Left lung (tissue), 10 donors: Measurements from ENCODE around the gene ANTXR1. TPM values are rescaled to one million over a fixed set of nuclear protein-coding genes. Genes with fewer than 3 reads are reported as not detected.
A peak's percentile ranks its signal among the peaks of the same experiment; 100 is the strongest.
"Not testable (repeated sequence)": the region's sequence is repeated elsewhere in the genome, so short reads cannot be mapped to it uniquely, and the experiment has no call there.

Source experiments
- ATAC-seq: fragments of 200-7000 bp; cut with Tn5 transposase; one replicate; pipeline ENCODE4 v1.9.1; 2020; ENCODE audit warnings: moderate library complexity
- DNase-seq, 4 donors: peaks; one replicate each; pipeline ENCODE4 v3.0.0-alpha.2; 2013 to 2020
- H3K27ac ChIP-seq, 2 donors: fragments of 200-600 bp; sonication (generic) in 1 of 2; one replicate each; pipeline versions ENCODE4 v1.5.0 to v1.8.0; 2020 to 2021
- H3K27me3 ChIP-seq, 2 donors: fragments of 200-600 bp; sonication (generic) in 1 of 2; one replicate each; pipeline versions ENCODE4 v1.5.0 to v1.8.0; 2020 to 2021
- H3K36me3 ChIP-seq, 2 donors: fragments of 200-600 bp; sonication (generic) in 1 of 2; one replicate each; pipeline versions ENCODE4 v1.5.0 to v1.8.0; 2020 to 2021
- H3K4me1 ChIP-seq, 2 donors: fragments of 200-600 bp; one replicate each; pipeline ENCODE4 v1.8.0; 2021
- H3K4me3 ChIP-seq, 2 donors: fragments of 200-600 bp; sonication (generic) in 1 of 2; one replicate each; pipeline versions ENCODE4 v1.5.0 to v1.8.0; 2020 to 2021; ENCODE audit warnings: mild to moderate bottlenecking in 1 of 2
- H3K9me3 ChIP-seq, 2 donors: fragments of 200-600 bp; sonication (generic) in 1 of 2; one replicate each; pipeline versions ENCODE4 v1.5.0 to v1.8.0; 2020 to 2021
- intact Hi-C, 2 donors: fragments of 100-400 bp; cut with DNase I; formaldehyde crosslinking; loops; one replicate each; pipeline versions ENCODE4 v1.11.2 to v1.14.2; 2022
- polyA plus RNA-seq, 6 donors: library from polyadenylated mRNA; unstranded; fragments of 120-200 nt; gene quantifications; one replicate each; pipeline ENCODE4 v1.2.1, GENCODE V29; 2013; ENCODE audit not compliant: insufficient read length in 6 of 6
- total RNA-seq, 2 donors: library from RNA; stranded (reverse); fragmentation: NEBNext Ultra II Directional; extraction: Animal tissue kit (Norgen Biotek cat#: 25700); gene quantifications; one replicate each; pipeline ENCODE4 v1.2.1, GENCODE V29; 2021
- TF ChIP-seq, protein P1 (sequence below), 2 donors: fragments of 200-600 bp; sonication (generic) in 1 of 2; IDR thresholded peaks; one replicate each; pipeline versions ENCODE4 v1.5.0 to v1.8.0; 2021; ENCODE audit warnings: antibody characterized with exemption in 2 of 2
- donor health status: DM: no; HTN: yes; CAD: no.
- donor health status: DM: no; HTN: no; CAD: no.

The ANTXR1 gene
- total and polyA plus RNA-seq, 8 donors, result 70.2 to 115 (median 87.3) TPM

GRCh38 chr2:69171116-69171896 lies 158.3 kb downstream of the ANTXR1 start:
- no peak for ATAC-seq
- no peaks in the 10 kb centered on the region for H3K36me3 ChIP-seq
- H3K4me1 ChIP-seq, result peaks cover 3 to 7% of the 10 kb centered on the region in 2 donors
- no peak for DNase-seq
- no peaks in the 10 kb centered on the region for H3K9me3 ChIP-seq
- intact Hi-C loops, result no loop called here
- no peak overlapping the region for H3K27ac ChIP-seq
- no peak overlapping the region for H3K4me3 ChIP-seq
- H3K27me3 ChIP-seq, result no peaks in the 10 kb centered on the region
- TF ChIP-seq, protein P1, sequence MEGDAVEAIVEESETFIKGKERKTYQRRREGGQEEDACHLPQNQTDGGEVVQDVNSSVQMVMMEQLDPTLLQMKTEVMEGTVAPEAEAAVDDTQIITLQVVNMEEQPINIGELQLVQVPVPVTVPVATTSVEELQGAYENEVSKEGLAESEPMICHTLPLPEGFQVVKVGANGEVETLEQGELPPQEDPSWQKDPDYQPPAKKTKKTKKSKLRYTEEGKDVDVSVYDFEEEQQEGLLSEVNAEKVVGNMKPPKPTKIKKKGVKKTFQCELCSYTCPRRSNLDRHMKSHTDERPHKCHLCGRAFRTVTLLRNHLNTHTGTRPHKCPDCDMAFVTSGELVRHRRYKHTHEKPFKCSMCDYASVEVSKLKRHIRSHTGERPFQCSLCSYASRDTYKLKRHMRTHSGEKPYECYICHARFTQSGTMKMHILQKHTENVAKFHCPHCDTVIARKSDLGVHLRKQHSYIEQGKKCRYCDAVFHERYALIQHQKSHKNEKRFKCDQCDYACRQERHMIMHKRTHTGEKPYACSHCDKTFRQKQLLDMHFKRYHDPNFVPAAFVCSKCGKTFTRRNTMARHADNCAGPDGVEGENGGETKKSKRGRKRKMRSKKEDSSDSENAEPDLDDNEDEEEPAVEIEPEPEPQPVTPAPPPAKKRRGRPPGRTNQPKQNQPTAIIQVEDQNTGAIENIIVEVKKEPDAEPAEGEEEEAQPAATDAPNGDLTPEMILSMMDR (IDR thresholded peaks at IDR 0.05), result no peak

GRCh38 chr2:69171897-69172525 lies 159.0 kb downstream of the ANTXR1 start:
- TF ChIP-seq, protein P1 (IDR thresholded peaks at IDR 0.05), result no peak
- no peak overlapping the region for H3K4me3 ChIP-seq
- no peak overlapping the region for H3K27ac ChIP-seq

GRCh38 chr2:69173706-69174105 lies 160.7 kb downstream of the ANTXR1 start:
- peaks cover 13 to 22% of the 10 kb centered on the region in 2 donors for H3K4me1 ChIP-seq

More at GRCh38 chr2:69171897-69172525, 159.0 kb downstream of the ANTXR1 start:
- intact Hi-C loops, result no loop called here
- ATAC-seq (no peak), DNase-seq (no peak)
- H3K36me3 ChIP-seq, result no peaks in the 10 kb centered on the region
- no peaks in the 10 kb centered on the region for H3K9me3 ChIP-seq
- peaks cover 10% of the 10 kb centered on the region in 2 donors for H3K4me1 ChIP-seq
- no peaks in the 10 kb centered on the region for H3K27me3 ChIP-seq

GRCh38 chr2:69174211-69174610 lies 161.2 kb downstream of the ANTXR1 start:
- H3K27ac ChIP-seq, ATAC-seq, H3K27me3 ChIP-seq, H3K36me3 ChIP-seq, DNase-seq, H3K9me3 ChIP-seq, H3K4me3 ChIP-seq, intact Hi-C loops: not testable (repeated sequence)
- peaks cover 13 to 25% of the 10 kb centered on the region in 2 donors for H3K4me1 ChIP-seq

More at GRCh38 chr2:69173706-69174105, 160.7 kb downstream of the ANTXR1 start:
- TF ChIP-seq, protein P1 (IDR thresholded peaks at IDR 0.05), result no peak
- Histone ChIP-seq H3K27me3 (no peaks in the 10 kb centered on the region), H3K36me3 (no peaks in the 10 kb centered on the region), H3K9me3 (no peaks in the 10 kb centered on the region), H3K4me3 (no peak overlapping the region), H3K27ac (no peak overlapping the region)
- intact Hi-C loops, result no loop called here
- ATAC-seq (no peak), DNase-seq (no peak)

DNA sequence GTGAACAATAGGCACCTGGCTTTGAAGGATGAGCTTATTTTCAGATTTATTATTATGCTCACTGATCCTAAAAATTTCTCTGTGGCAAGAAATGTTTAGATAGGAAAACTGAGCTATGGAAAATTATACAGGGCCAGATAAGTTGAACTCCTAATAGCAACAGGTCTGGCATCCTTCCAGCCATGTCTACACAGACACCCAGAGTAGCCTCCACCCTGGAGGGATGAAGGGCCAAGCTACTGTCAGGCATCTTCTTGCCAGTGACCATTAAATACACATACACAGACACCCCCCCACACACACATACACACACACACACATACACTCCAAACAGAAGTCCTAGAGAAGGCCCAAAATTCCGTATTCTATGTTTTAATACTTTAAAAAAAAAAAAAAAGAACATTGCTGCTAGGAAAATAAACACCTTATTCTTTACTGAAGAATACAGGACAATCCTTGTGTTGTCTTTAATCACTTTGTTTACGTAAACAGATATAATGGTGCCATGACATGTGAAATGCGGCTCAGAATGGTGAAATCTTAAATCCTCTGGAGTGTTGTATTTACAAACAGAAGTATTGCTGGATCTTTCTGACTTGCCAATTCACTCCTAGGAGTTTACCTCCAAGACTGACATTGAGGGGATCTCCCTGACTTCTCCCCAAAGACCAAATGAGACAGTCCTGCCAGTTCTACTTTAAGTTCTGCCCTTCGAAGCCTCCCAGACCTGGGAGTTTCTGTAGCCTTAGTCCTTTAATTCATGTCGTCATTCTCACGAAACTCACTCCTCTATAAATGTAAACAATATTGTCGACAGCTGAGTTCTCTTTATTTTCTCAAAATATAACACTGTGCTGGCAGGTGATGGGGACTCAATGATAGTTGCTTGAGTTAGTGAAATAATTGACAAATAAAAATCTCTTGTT lies 163.1 kb downstream of the ANTXR1 start:
- peak overlapping the region; percentile 87 to 94 for H3K27ac ChIP-seq
- no peak overlapping the region for H3K4me3 ChIP-seq
- H3K36me3 ChIP-seq, result no peaks in the 10 kb centered on the region
- peaks cover 7 to 32% of the 10 kb centered on the region in 2 donors for H3K4me1 ChIP-seq
- H3K9me3 ChIP-seq, result no peaks in the 10 kb centered on the region
- ATAC-seq (no peak), DNase-seq (peak in 1 of 4 donors; percentile 57)
- intact Hi-C loops, result no loop called here
- TF ChIP-seq, protein P1 (IDR thresholded peaks at IDR 0.05), result no peak
- H3K27me3 ChIP-seq, result no peaks in the 10 kb centered on the region
